ENCODE results near the gene SOCS2. TPM values are rescaled to one million over a fixed set of nuclear protein-coding genes. Genes with fewer than 3 reads are reported as not detected.

SOCS2 gene
- total RNA-seq, 4 donors from 2014 or later, result 45.5 to 213 (median 79.4) TPM

DNA sequence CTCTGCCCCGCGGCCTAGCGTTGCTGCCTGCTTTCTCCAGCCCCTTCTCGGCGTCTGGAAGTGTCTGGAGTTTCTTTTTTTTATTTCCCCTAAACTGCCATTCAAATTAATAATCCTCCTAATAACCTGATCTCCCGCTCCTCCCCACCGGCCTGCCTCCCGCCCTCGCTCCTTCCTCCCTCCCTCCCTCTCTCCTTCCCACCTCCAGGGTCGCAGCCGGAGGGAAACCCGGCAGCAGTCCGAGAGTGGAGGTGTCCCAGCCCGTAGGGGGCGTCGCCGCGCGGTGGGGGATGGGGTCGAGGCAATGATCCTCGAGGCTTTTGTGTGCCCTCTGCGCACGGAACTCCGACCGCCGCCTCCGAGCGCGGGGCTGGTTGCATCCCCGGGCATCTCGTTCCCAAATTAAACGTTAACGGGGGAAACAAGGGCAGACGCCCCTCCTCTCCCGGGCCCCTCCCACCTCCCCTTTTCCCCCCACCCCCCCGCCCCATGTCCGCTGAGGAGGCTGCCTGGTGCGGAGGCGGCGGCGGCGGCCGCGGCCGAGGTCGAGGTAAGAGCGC, 1.0 kb upstream of the SOCS2 start:
- Histone ChIP-seq H3K36me3 (peaks cover 0 to 8% (median 4%) of the 10 kb centered on the region in 4 donors), H3K4me3 (peak overlapping the region; percentile 58 to 92 (median 85)), H3K9me3 (no peaks in the 10 kb centered on the region), H3K27me3 (no peaks in the 10 kb centered on the region), H3K27ac (peak overlapping the region; percentile 93 to 98 (median 97)), H3K4me1 (peaks cover 0 to 39% (median 23%) of the 10 kb centered on the region in 4 donors)
- TF ChIP-seq, protein P1, sequence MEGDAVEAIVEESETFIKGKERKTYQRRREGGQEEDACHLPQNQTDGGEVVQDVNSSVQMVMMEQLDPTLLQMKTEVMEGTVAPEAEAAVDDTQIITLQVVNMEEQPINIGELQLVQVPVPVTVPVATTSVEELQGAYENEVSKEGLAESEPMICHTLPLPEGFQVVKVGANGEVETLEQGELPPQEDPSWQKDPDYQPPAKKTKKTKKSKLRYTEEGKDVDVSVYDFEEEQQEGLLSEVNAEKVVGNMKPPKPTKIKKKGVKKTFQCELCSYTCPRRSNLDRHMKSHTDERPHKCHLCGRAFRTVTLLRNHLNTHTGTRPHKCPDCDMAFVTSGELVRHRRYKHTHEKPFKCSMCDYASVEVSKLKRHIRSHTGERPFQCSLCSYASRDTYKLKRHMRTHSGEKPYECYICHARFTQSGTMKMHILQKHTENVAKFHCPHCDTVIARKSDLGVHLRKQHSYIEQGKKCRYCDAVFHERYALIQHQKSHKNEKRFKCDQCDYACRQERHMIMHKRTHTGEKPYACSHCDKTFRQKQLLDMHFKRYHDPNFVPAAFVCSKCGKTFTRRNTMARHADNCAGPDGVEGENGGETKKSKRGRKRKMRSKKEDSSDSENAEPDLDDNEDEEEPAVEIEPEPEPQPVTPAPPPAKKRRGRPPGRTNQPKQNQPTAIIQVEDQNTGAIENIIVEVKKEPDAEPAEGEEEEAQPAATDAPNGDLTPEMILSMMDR (IDR thresholded peaks at IDR 0.05), result peak in 3 of 5 experiments; percentile 17 to 33 (median 23)
- TF ChIP-seq POLR2AphosphoS5 (IDR thresholded peaks at IDR 0.05) (peak; percentile 36 to 66 (median 53)), POLR2A (IDR thresholded peaks at IDR 0.05) (no peak), EP300 (IDR thresholded peaks at IDR 0.05; ENCODE audit: low read depth) (no peak)
- in situ Hi-C loops (cut with MboI; ENCODE audit: low pct_ligation_motif_present in 1 of 4, low pct_unique_long_range_greater_than_20kb in 1 of 4, low sequenced_read_pairs in 3 of 4) (loop anchor here in 3 of 4 donors (10.0 to 25.0 kb wide), 4 partner anchors 103 to 416 kb away; partner anchors contain the start of gene CRADD (in 1 of the 3)), intact Hi-C loops (cut with DNase I; ENCODE audit: low total_unique reads) (loop anchor here (5.0 to 10.0 kb wide), 4 partner anchors 103 to 503 kb away; partner anchors contain the start of gene CRADD)
- 0% methylated on average over 2 to 29 of the region's 47 CpGs for WGBS, 2 donors (ENCODE audit: low coverage in 1 of 2)
- peak; percentile 78 for DNase-seq

DNA sequence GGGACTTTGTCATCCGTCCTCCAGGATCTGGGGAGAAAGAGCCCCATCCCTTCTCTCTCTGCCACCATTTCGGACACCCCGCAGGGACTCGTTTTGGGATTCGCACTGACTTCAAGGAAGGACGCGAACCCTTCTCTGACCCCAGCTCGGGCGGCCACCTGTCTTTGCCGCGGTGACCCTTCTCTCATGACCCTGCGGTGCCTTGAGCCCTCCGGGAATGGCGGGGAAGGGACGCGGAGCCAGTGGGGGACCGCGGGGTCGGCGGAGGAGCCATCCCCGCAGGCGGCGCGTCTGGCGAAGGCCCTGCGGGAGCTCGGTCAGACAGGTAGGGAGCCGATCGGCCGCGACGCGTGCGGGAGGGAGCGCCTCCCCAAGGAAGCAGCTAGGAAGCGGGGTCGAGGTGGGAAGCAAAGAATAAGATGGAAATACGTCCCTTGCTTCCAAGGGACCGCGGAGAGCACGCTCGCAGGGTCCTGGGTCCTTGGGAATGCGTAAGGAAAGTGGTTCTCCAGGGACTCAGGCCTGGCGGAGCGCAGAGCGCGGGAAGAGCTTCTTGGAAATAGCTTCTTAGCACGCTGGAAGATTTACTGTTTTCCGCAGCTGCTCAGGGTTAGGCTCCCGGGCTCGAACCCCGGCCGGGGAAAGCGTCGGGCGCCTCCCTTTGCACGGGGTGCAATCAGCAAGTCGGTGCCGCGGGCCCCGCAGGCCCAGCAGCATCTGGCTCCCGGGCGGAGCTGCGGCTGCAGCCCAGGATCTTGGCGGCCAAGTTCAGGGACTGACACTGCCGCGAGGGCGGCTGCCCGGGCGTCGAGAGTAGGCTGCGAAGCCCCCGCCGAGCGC, 457 bp downstream of the SOCS2 start:
- 0 to 2% methylated on average over 10 to 65 of the region's 75 CpGs for WGBS, 2 donors (ENCODE audit: low coverage in 1 of 2)
- peak overlapping the region; percentile 58 to 92 (median 85) for H3K4me3 ChIP-seq
- peaks cover 0 to 8% (median 4%) of the 10 kb centered on the region in 4 donors for H3K36me3 ChIP-seq
- no peaks in the 10 kb centered on the region for H3K27me3 ChIP-seq
- H3K27ac ChIP-seq, result peak overlapping the region; percentile 93 to 98 (median 97)
- in situ Hi-C loops (cut with MboI; ENCODE audit: low pct_ligation_motif_present in 1 of 4, low pct_unique_long_range_greater_than_20kb in 1 of 4, low sequenced_read_pairs in 3 of 4) (loop anchor here in 3 of 4 donors (10.0 to 25.0 kb wide), 4 partner anchors 102 to 414 kb away; partner anchors contain the start of gene CRADD (in 1 of the 3)), intact Hi-C loops (cut with DNase I; ENCODE audit: low total_unique reads) (loop anchor here (5.0 to 10.0 kb wide), 4 partner anchors 102 to 502 kb away; partner anchors contain the start of gene CRADD)
- peak; percentile 41 for DNase-seq
- TF ChIP-seq POLR2AphosphoS5 (IDR thresholded peaks at IDR 0.05) (no peak), POLR2A (IDR thresholded peaks at IDR 0.05) (no peak), EP300 (IDR thresholded peaks at IDR 0.05; ENCODE audit: low read depth) (no peak)
- TF ChIP-seq, protein P1 (IDR thresholded peaks at IDR 0.05), result no peak
- H3K4me1 ChIP-seq, result peaks cover 0 to 39% (median 23%) of the 10 kb centered on the region in 4 donors
- no peaks in the 10 kb centered on the region for H3K9me3 ChIP-seq

DNA sequence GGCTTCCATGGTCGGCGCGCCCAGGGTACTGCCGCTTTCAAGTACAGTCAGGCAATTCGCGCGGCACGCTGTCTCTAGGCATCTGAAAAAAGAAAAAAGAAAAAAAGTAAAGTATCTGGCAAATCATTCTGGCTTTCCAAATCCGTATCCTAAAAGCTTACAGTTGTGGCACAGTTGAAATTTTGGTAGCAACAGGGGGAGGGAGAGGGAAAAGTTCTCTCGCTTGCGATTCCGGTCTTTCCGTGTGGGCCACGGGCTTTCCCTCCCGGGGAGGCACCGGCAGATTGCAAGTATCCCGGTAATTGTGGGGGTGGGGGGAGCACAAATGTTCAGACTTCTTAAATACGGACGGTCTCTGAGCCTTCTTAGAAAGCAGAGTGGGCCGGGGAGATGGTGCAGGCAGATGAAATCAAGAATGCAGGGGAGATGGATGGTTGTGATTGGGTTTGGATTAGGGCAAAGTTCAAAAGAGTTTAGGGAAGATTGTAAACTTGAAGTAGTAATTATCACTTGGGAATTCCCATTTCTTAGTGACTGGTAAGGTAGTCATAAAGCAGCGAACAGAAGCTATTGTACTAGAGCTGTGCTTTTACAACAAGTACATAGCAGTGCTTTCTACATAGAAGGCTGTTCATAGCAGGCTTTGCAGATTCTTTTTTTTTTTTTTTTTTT, 1.2 kb downstream of the SOCS2 start:
- Histone ChIP-seq H3K27me3 (no peaks in the 10 kb centered on the region), H3K4me3 (peak overlapping the region; percentile 58 to 92 (median 85)), H3K4me1 (peaks cover 0 to 39% (median 23%) of the 10 kb centered on the region in 4 donors), H3K9me3 (no peaks in the 10 kb centered on the region), H3K27ac (peak overlapping the region; percentile 93 to 98 (median 97)), H3K36me3 (peaks cover 0 to 8% (median 4%) of the 10 kb centered on the region in 4 donors)
- in situ Hi-C loops (cut with MboI; ENCODE audit: low pct_ligation_motif_present in 1 of 4, low pct_unique_long_range_greater_than_20kb in 1 of 4, low sequenced_read_pairs in 3 of 4) (loop anchor here in 3 of 4 donors (10.0 to 25.0 kb wide), 4 partner anchors 101 to 414 kb away; partner anchors contain the start of gene CRADD (in 1 of the 3)), intact Hi-C loops (cut with DNase I; ENCODE audit: low total_unique reads) (loop anchor here (5.0 to 10.0 kb wide), 4 partner anchors 101 to 501 kb away; partner anchors contain the start of gene CRADD)
- WGBS, 2 donors (ENCODE audit: low coverage in 1 of 2), result 5 to 8% methylated on average over 14 to 21 of the region's 21 CpGs
- TF ChIP-seq POLR2A (IDR thresholded peaks at IDR 0.05), result no peak
- no peak for TF ChIP-seq POLR2AphosphoS5 (IDR thresholded peaks at IDR 0.05)
- TF ChIP-seq, protein P1 (IDR thresholded peaks at IDR 0.05), result no peak
- no peak for TF ChIP-seq EP300 (IDR thresholded peaks at IDR 0.05; ENCODE audit: low read depth)
- peak; percentile 26 for DNase-seq
